Adrenal gland (tissue), 5 donors: Measurements from ENCODE around the gene YKT6.

Experiments used
- POLR2A ChIP-seq, 2 donors: fragments of 450-650 bp; IDR thresholded peaks; one replicate each; pipeline ENCODE4 v1.6.1; 2017; ENCODE audit warnings: antibody characterized with exemption in 2 of 2, mild to moderate bottlenecking in 2 of 2, moderate library complexity in 1 of 2
- TF ChIP-seq, protein P1 (sequence below), 6 experiments: fragments of 450-650 bp in 4 of 6; fragments of 200-600 bp in 2 of 6; sonication (generic) in 1 of 6; IDR thresholded peaks; 1 replicate in 5 of 6; 2 replicates in 1 of 6; pipeline versions ENCODE4 v1.5.1 to v1.8.0; 2016 to 2021; ENCODE audit warnings: antibody characterized with exemption in 6 of 6, mild to moderate bottlenecking in 2 of 6, moderate library complexity in 1 of 6
- donor health status: DM: no; HTN: no; CAD: no.

DNA sequence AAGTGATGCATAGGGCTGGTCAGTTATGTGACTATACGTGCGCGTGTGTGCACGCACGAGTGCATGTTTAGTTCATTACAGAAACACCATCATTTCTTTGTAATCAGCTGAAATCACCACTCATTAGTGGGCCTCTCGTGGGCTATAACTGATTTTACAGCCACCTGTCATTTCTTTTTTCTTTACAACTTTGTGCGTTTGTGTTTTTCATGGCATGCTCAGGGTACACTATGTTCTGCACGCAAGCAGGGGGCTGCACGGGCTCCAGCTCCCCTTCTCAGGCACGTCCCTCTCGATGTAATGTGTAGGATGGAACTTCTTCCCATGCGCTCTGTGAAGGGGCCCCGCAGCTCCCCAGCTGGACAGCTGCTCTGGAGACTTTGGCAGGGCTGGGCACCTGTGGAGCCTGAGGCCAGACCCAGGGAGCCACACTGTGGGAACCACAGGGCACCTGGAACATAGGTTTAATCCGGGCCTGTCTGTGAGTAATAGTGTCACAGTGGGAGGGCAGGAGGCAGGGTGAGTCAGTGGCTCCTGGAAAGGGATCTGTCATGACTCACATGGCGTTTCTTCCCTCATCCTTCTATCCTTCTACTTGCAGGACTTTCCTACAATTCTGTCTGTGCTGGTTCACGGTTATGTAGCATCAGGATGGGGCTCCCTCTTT lies 16.4 kb upstream of the YKT6 start:
- TF ChIP-seq, protein P1, sequence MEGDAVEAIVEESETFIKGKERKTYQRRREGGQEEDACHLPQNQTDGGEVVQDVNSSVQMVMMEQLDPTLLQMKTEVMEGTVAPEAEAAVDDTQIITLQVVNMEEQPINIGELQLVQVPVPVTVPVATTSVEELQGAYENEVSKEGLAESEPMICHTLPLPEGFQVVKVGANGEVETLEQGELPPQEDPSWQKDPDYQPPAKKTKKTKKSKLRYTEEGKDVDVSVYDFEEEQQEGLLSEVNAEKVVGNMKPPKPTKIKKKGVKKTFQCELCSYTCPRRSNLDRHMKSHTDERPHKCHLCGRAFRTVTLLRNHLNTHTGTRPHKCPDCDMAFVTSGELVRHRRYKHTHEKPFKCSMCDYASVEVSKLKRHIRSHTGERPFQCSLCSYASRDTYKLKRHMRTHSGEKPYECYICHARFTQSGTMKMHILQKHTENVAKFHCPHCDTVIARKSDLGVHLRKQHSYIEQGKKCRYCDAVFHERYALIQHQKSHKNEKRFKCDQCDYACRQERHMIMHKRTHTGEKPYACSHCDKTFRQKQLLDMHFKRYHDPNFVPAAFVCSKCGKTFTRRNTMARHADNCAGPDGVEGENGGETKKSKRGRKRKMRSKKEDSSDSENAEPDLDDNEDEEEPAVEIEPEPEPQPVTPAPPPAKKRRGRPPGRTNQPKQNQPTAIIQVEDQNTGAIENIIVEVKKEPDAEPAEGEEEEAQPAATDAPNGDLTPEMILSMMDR (IDR thresholded peaks at IDR 0.05): no peak
- no peak for TF ChIP-seq POLR2A (IDR thresholded peaks at IDR 0.05)
